Measurements from ENCODE around the gene C20orf202. TPM values are rescaled to one million over a fixed set of nuclear protein-coding genes. Genes with fewer than 3 reads are reported as not detected.

Gene C20orf202
- total RNA-seq, 1 experiment from 2014 or later, result not detected

- RAD21 ChIA-PET (ENCODE audit: low non-redundant PET in 1 of 2, low total read pairs in 2 of 2, uncharacterized antibody in 2 of 2, unreplicated experiment in 2 of 2), result no interaction called here
- Histone ChIP-seq H3K27ac (ENCODE audit: low read depth, low read length) (no peak overlapping the region), H4K20me1 (ENCODE audit: insufficient read depth) (no peaks in the 10 kb centered on the region), H2AFZ (ENCODE audit: low read depth, low read length, poor library complexity, severe bottlenecking) (no peak overlapping the region), H3K27me3 (ENCODE audit: insufficient read depth, low read length) (no peaks in the 10 kb centered on the region), H3K36me3 (ENCODE audit: control insufficient read depth in 1 of 2, insufficient read depth in 2 of 2, low read length in 2 of 2) (peaks cover 29 to 63% of the 10 kb centered on the region in 2 experiments), H3K9me3 (ENCODE audit: control insufficient read depth in 1 of 2, insufficient read depth in 1 of 2, low read depth in 1 of 2, low read length in 2 of 2) (no peaks in the 10 kb centered on the region), H3K79me2 (ENCODE audit: insufficient read depth, low read length) (no peaks in the 10 kb centered on the region), H3K4me3 (replicated peaks in 1 of 2; ENCODE audit: low read depth in 1 of 2, low read length in 2 of 2) (no peak overlapping the region), H3K9me2 (ENCODE audit: insufficient read depth) (no peaks in the 10 kb centered on the region), H3K9ac (ENCODE audit: low read length) (no peak overlapping the region), H3K4me1 (ENCODE audit: control insufficient read depth in 1 of 2, insufficient read depth in 2 of 2, low read length in 2 of 2) (no peaks in the 10 kb centered on the region), H3K4me2 (ENCODE audit: low read length) (no peak overlapping the region)
- intact Hi-C loops (cut with micrococcal nuclease), result no loop called here
- no TSS peak for BruUV-seq (replicated peaks)
- CTCF ChIA-PET, result no interaction called here
- TF ChIP-seq EZH2phosphoT487 (IDR thresholded peaks at IDR 0.05; ENCODE audit: borderline replicate concordance) (no peak), ELF1 (IDR thresholded peaks at IDR 0.05; ENCODE audit: borderline replicate concordance, low read depth) (no peak), ATF3 (IDR thresholded peaks at IDR 0.05) (no peak), POLR2A (IDR thresholded peaks at IDR 0.05; ENCODE audit: borderline replicate concordance, extremely low read depth, insufficient read depth, insufficient read length) (no peak), ZNF274 (IDR thresholded peaks at IDR 0.05; ENCODE audit: low read depth, low read length) (no peak), SP1 (IDR thresholded peaks at IDR 0.05; ENCODE audit: low read depth) (no peak), FOSL1 (IDR thresholded peaks at IDR 0.05; ENCODE audit: low read depth) (no peak), CBX3 (IDR thresholded peaks at IDR 0.05; ENCODE audit: low read depth) (no peak), CEBPB (IDR thresholded peaks at IDR 0.05; ENCODE audit: low read depth) (no peak), SRF (IDR thresholded peaks at IDR 0.05; ENCODE audit: low read depth) (no peak), SIN3A (IDR thresholded peaks at IDR 0.05; ENCODE audit: low read depth) (no peak), MAX (IDR thresholded peaks at IDR 0.05) (no peak), CTCF (IDR thresholded peaks at IDR 0.05 in 2 of 3, conservative IDR thresholded peaks at IDR 0.05 in 1 of 3; ENCODE audit: borderline replicate concordance in 1 of 3, insufficient read depth in 1 of 3, low read depth in 2 of 3, low read length in 2 of 3) (no peak), ZBTB33 (IDR thresholded peaks at IDR 0.05; ENCODE audit: extremely low read depth, insufficient replicate concordance, low read length) (no peak), YY1 (IDR thresholded peaks at IDR 0.05; ENCODE audit: extremely low read depth, insufficient replicate concordance, low read depth, low read length) (no peak), REST (IDR thresholded peaks at IDR 0.05; ENCODE audit: low read depth) (no peak), POLR2AphosphoS5 (IDR thresholded peaks at IDR 0.05; ENCODE audit: low read depth, low read length) (no peak), RAD21 (IDR thresholded peaks at IDR 0.05; ENCODE audit: low read depth) (no peak), JUND (IDR thresholded peaks at IDR 0.05) (no peak)
- POLR2A ChIA-PET, result no interaction called here
- no peak for ATAC-seq
- no peak for DNase-seq (ENCODE audit: low read depth, low spot score)
Measured at GRCh38 chr20:1166948-1167720, 36.1 kb upstream of the C20orf202 start.

Measured in HCT116 (cell line).